Measurements from ENCODE around the gene RBMS1.
"Not testable (repeated sequence)": the region's sequence is repeated elsewhere in the genome, so short reads cannot be mapped to it uniquely, and the experiment has no call there.

The RBMS1 gene

DNA sequence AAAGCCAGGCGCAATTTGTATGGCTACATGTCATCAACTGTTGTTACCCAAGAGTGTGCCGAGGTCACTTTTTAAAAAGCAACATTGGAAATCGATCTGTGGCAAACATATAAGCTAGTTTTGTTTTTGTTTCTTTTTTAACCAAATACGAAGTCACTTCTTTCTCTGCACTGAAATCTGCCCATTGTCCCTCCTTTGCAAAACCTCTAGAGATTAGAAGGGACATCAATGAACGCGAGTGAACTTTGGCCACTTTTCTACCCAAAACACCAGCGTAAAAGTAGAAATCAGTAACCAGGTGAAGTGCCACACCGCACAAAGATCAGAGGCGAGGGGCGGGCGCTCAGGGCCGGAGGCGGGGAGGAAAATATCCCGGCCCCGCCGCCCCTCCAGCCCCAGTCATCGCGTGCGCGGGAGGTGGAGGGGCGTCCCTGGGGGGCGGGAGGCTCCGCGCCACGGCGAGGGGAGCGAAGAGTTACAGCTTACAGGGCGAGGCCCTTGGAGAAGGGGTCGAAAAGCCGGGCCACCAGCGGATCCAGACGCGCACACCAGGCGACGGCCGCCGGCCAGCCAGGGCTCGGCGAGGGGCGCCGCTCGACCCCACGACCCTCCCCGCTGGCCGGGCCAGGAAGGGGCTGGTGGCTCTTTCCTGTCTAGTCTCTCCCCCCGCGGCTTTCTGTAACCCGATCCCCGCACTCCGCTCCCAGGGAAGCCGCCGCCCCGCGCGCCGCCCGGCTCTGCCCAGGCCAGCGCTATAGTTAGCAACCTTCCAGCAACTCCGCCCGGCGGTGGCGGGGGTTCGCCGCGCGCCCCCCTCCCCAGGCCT lies 993 bp downstream of the RBMS1 start:
- no peak for DNase-seq (ENCODE audit: extremely low read depth, low read depth)
- TF ChIP-seq, protein P1, sequence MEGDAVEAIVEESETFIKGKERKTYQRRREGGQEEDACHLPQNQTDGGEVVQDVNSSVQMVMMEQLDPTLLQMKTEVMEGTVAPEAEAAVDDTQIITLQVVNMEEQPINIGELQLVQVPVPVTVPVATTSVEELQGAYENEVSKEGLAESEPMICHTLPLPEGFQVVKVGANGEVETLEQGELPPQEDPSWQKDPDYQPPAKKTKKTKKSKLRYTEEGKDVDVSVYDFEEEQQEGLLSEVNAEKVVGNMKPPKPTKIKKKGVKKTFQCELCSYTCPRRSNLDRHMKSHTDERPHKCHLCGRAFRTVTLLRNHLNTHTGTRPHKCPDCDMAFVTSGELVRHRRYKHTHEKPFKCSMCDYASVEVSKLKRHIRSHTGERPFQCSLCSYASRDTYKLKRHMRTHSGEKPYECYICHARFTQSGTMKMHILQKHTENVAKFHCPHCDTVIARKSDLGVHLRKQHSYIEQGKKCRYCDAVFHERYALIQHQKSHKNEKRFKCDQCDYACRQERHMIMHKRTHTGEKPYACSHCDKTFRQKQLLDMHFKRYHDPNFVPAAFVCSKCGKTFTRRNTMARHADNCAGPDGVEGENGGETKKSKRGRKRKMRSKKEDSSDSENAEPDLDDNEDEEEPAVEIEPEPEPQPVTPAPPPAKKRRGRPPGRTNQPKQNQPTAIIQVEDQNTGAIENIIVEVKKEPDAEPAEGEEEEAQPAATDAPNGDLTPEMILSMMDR (IDR thresholded peaks at IDR 0.05; ENCODE audit: low read depth, low read length, missing control alignments) = no peak
- peak overlapping the region; percentile 73 for H3K4me3 ChIP-seq (replicated peaks; ENCODE audit: low read depth, low read length)

DNA sequence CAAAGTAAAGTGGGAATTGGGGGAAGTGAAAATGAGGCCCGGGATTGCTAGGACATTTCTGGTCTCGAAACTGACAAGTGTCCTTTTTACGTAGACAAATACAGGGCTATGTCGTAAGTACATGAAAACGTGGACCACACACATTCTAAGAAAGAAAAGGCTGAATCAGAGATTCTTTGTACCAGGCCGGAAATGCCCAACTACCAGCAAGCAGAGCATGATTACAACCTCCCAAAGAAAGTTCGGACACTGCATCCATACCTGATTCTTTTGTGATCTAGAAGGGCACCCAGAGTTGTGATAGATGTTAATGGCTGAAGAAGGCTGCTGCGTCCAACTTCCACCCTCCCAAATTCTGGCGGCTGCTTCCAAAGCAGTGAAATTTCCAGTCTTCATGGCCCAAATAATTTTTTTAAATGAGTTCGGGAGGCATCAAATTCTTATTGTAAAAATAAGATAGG lies 1.7 kb downstream of the RBMS1 start:
- TF ChIP-seq, protein P1 (IDR thresholded peaks at IDR 0.05; ENCODE audit: low read depth, low read length, missing control alignments) = no peak
- DNase-seq (ENCODE audit: extremely low read depth, low read depth) = peak; percentile 35
- H3K4me3 ChIP-seq (replicated peaks; ENCODE audit: low read depth, low read length) = peak overlapping the region; percentile 73

DNA sequence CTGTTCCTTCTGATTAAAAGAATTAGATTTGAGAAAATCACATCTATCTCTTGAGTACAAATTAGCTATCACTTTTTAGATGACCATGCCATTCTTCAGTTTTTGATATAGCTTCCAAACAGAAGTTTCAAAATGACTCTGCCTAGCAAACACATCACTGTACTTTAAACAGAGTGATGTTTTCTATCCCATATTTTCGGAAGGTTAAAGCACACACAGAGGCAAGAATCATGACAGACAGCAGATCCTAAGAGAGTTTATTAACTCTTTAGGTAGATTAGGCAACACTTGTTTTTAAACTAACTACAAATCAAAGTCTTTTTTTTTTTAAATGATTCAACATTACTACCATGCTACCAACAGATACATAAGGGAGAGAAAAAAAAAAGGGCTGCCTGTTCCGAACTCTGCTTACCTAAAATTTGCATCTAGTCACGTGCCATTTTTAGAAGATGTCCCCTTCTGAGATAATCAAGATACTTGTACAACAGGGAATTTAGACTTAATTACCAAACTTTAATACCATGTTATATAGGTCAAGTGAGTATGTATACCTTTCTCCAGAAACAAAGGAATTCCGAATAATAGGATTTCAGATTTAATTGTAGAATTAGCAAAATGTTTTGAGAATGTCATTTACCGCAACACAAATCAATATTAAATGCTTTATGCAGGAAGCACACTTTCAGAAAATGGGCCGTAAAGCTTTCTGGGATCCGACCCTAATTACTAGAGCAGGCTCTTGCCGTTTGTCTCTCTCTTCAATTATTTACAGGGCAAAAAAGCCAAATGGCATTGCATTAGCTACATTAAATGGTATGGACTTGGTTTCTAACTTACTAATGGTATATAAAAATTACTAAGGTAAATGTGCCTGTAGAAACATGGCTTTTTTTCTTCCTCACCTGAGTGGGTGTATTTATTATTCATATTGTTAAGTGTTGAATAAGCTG lies 2.6 kb downstream of the RBMS1 start:
- no peak for DNase-seq (ENCODE audit: extremely low read depth, low read depth)
- peak overlapping the region; percentile 73 for H3K4me3 ChIP-seq (replicated peaks; ENCODE audit: low read depth, low read length)
- TF ChIP-seq, protein P1 (IDR thresholded peaks at IDR 0.05; ENCODE audit: low read depth, low read length, missing control alignments) = no peak

DNA sequence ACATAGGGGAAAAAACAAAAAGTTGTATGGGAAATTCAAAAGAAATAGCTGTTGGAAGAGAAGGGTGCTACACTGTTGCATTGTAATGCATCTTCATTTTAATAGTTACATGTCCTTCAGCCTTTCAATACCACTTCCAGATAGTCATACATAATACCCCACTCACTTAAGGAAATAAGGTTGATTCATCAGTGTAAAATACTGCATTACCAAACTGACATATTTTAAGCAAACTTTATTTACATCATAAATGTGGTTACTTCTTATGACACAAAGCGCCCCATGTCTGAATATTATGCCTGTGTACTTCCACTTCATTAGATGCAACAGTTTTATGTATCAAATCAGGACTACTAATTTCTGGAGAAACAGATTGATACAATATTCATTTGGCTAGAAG lies 4.5 kb downstream of the RBMS1 start:
- TF ChIP-seq, protein P1 (IDR thresholded peaks at IDR 0.05; ENCODE audit: low read depth, low read length, missing control alignments) = no peak
- no peak for DNase-seq (ENCODE audit: extremely low read depth, low read depth)
- no peak overlapping the region for H3K4me3 ChIP-seq (replicated peaks; ENCODE audit: low read depth, low read length)

DNA sequence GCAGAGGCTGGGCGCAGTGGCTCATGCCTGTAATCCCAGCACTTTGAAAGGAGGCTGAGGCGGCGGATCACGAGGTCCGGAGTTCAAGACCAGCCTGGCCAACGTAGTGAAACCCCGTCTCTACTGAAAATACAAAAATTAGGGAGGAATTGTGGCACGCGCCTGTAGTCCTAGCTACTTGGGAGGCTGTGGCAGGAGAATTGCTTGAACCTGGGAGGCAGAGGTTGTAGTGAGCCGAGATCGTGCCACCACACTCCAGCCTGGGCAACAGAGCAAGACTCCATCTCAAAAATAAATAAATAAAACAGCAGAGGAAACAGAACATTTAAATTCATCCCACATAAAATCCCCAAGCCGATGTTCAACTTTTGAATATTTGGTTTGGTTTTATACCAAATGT lies 5.3 kb downstream of the RBMS1 start:
- DNase-seq (ENCODE audit: extremely low read depth, low read depth); H3K4me3 ChIP-seq (replicated peaks; ENCODE audit: low read depth, low read length): not testable (repeated sequence)

DNA sequence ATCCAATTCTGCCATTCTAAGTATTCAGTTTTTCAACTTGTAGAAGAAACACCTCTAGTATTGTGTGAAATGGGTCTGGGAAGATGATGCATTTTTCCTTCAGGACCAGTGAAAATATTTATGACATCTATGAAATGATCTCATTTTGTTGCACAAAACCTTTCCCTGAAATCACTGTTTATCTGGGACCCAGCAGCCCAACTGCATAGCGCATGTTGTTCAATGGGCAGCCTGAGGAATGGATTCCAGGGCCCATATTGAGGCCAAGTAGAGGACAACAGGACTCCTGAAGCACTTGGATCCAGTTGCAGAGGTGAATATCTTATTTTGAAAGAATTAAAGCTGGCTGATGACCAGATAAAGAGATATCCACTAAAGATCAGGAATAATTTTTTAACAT lies 7.3 kb downstream of the RBMS1 start:
- TF ChIP-seq, protein P1 (IDR thresholded peaks at IDR 0.05; ENCODE audit: low read depth, low read length, missing control alignments) = no peak
- no peak for DNase-seq (ENCODE audit: extremely low read depth, low read depth)
- no peak overlapping the region for H3K4me3 ChIP-seq (replicated peaks; ENCODE audit: low read depth, low read length)

Measured in HFF-Myc (cell line).